Measurements from ENCODE around the gene PKD2. TPM values are rescaled to one million over a fixed set of nuclear protein-coding genes. Genes with fewer than 3 reads are reported as not detected.

Gene PKD2
- total and polyA plus RNA-seq, 2 of the 13 experiments (the other 11 are each of a cell fraction or from before 2014, with no cell fraction given): 5.6 to 9.1 TPM

GRCh38 chr4:88107406-88108107 lies 100.1 kb downstream of the PKD2 start (continued):
- 0 out of 2 replicates have a peak, but pooled peaks have one; percentile 26 for TF ChIP-seq ZNF281 (CRISPR knock-in tag; IDR thresholded peaks at IDR 0.05; ENCODE audit: borderline replicate concordance)
- TF ChIP-seq DMAP1 (CRISPR knock-in tag; IDR thresholded peaks at IDR 0.05): peak; percentile 71; the same call in 1 of the 2 replicates
- TF ChIP-seq ZNF274 (CRISPR knock-in tag; IDR thresholded peaks at IDR 0.05): no peak
- TF ChIP-seq ZKSCAN8 (CRISPR knock-in tag; IDR thresholded peaks at IDR 0.05; ENCODE audit: borderline replicate concordance): peak; percentile 69; the same call in 1 of the 2 replicates
- TF ChIP-seq HOMEZ (CRISPR knock-in tag; IDR thresholded peaks at IDR 0.05; ENCODE audit: low read depth): peak; percentile 94
- no peak for TF ChIP-seq ZNF674 (CRISPR knock-in tag; IDR thresholded peaks at IDR 0.05; ENCODE audit: low read depth)
- TF ChIP-seq ZNF12 (CRISPR knock-in tag; IDR thresholded peaks at IDR 0.05): 0 out of 2 replicates have a peak, but pooled peaks have one; percentile 58
- no peak for TF ChIP-seq SRSF9 (IDR thresholded peaks at IDR 0.05; ENCODE audit: borderline replicate concordance, insufficient read depth, low read depth, low read length, poor library complexity, severe bottlenecking)
- peak; percentile 70; the same call in 1 of the 2 replicates for TF ChIP-seq ZBTB20 (CRISPR knock-in tag; IDR thresholded peaks at IDR 0.05; ENCODE audit: borderline replicate concordance, low read depth)
- TF ChIP-seq ZHX2 (IDR thresholded peaks at IDR 0.05; ENCODE audit: low read depth): 0 out of 2 replicates have a peak, but pooled peaks have one; percentile 35
- TF ChIP-seq ZHX2 (CRISPR knock-in tag; IDR thresholded peaks at IDR 0.05; ENCODE audit: borderline replicate concordance): no peak
- TF ChIP-seq MED13 (CRISPR knock-in tag; IDR thresholded peaks at IDR 0.05): no peak; the same call in 1 of the 2 replicates
- no peak; the same call in 1 of the 2 replicates for TF ChIP-seq ZNF724P (CRISPR knock-in tag; IDR thresholded peaks at IDR 0.05; ENCODE audit: borderline replicate concordance)
- TF ChIP-seq IKZF4 (CRISPR knock-in tag; IDR thresholded peaks at IDR 0.05; ENCODE audit: borderline replicate concordance, low read depth, not compliant biosample characterization): no peak
- TF ChIP-seq JUN (CRISPR knock-in tag; IDR thresholded peaks at IDR 0.05): 0 out of 2 replicates have a peak, but pooled peaks have one; percentile 58
- no peak for TF ChIP-seq GTF3A (CRISPR knock-in tag; conservative IDR thresholded peaks at IDR 0.05)
- peak; percentile 89 for TF ChIP-seq MEF2D (CRISPR knock-in tag; IDR thresholded peaks at IDR 0.05)
- TF ChIP-seq KLF16 (CRISPR knock-in tag; IDR thresholded peaks at IDR 0.05): peak in 1 of 2 experiments; percentile 91; a peak in 2 of 4 replicates
- TF ChIP-seq HDAC2 (CRISPR knock-in tag; IDR thresholded peaks at IDR 0.05): peak; percentile 88

All from HepG2 (cell line).